NT2/D1 (cell line): ENCODE data around the gene EXTL1.

Experiments
- SUZ12 ChIP-seq: IDR thresholded peaks from 2 replicates; pipeline ENCODE4 v1.6.1; 2011; ENCODE audit not compliant: insufficient read length, insufficient read depth; ENCODE audit errors: extremely low read depth
- YY1 ChIP-seq: IDR thresholded peaks from 2 replicates; pipeline ENCODE4 v1.6.1; 2011; ENCODE audit not compliant: insufficient read length, insufficient read depth
- ZNF274 ChIP-seq: IDR thresholded peaks from 2 replicates; pipeline ENCODE4 v1.6.1; 2011; ENCODE audit warnings: mild to moderate bottlenecking, low read depth, low read length

- TF ChIP-seq YY1 = no peak
- TF ChIP-seq ZNF274 = no peak
- TF ChIP-seq SUZ12 = no peak
Measured at GRCh38 chr1:25979210-25979609, 42.4 kb upstream of the EXTL1 start.
